GM12878 (cell line): ENCODE results near the gene TAOK2. TPM values are rescaled to one million over a fixed set of nuclear protein-coding genes. Genes with fewer than 3 reads are reported as not detected.

ENCODE experiments used
- ATAC-seq: fragments of 200-7000 bp; cut with Tn5 transposase; 3 replicates; pipeline ENCODE4 v1.9.1; 2020; ENCODE audit warnings: mild to moderate bottlenecking, moderate library complexity
- BruUV-seq: library from RNA; stranded (reverse); fragments of 400-500 nt; replicated peaks from 2 replicates; lab custom pipeline; 2021; lab: Mats Ljungman, UMichigan
- CTCF ChIA-PET: fragments of 300-600 bp; sonication (Branson Sonifier 250); formaldehyde crosslinking; extraction: SDS; loops from one replicate; lab custom pipeline; 2021; ENCODE audit warnings: inconsistent platforms; lab: Yijun Ruan, JAX
- POLR2A ChIA-PET: fragments of 350-600 bp; formaldehyde crosslinking; extraction: SDS; loops from one replicate; lab custom pipeline; 2021; ENCODE audit warnings: inconsistent platforms; lab: Charles Lee
- RAD21 ChIA-PET: fragments of 300-600 bp; sonication (Branson Sonifier 250); formaldehyde crosslinking; loops from one replicate; lab custom pipeline; 2023; ENCODE audit warnings: antibody characterized with exemption; ENCODE audit not compliant: unreplicated experiment; lab: Charles Lee
- SMC1A ChIA-PET: fragments of 300-600 bp; sonication (Branson Sonifier 250); formaldehyde crosslinking; loops from one replicate; lab custom pipeline; 2023; ENCODE audit not compliant: unreplicated experiment, uncharacterized antibody; lab: Charles Lee
- DNase-seq: peaks from one replicate; pipeline ENCODE4 v3.0.0-alpha.2; 2011; ENCODE audit warnings: low read depth, low spot score
- FAIRE-seq: peaks from 3 replicates; lab custom pipeline; 2011; peaks lifted over from hg19 to GRCh38; lab: Jason Lieb, UNC
- H2AFZ ChIP-seq: 2 replicates; pipeline ENCODE4 v1.6.0; 2011; ENCODE audit warnings: low read depth, low read length, control low read depth; ENCODE audit not compliant: control insufficient read depth
- H3K27ac ChIP-seq: 2 replicates; pipeline ENCODE4 v1.5.1; 2011; ENCODE audit warnings: control low read depth; ENCODE audit not compliant: control insufficient read depth, insufficient read depth
- H3K27me3 ChIP-seq, 2 experiments: replicated peaks in 1 of 2; 2 replicates each; pipeline versions ENCODE4 v1.6.0 to v1.6.1; 2011; ENCODE audit warnings: low read length in 1 of 2; ENCODE audit not compliant: control insufficient read depth in 2 of 2, insufficient read depth in 2 of 2
- H3K36me3 ChIP-seq, 2 experiments: 2 replicates each; pipeline ENCODE4 v1.5.1; 2011; ENCODE audit warnings: low read length in 1 of 2; ENCODE audit not compliant: control insufficient read depth in 2 of 2, insufficient read depth in 2 of 2
- H3K4me1 ChIP-seq: 2 replicates; pipeline ENCODE4 v1.6.1; 2011; ENCODE audit warnings: mild to moderate bottlenecking, low read length, moderate library complexity, mixed read lengths; ENCODE audit not compliant: control insufficient read depth, insufficient read depth
- H3K4me2 ChIP-seq: 2 replicates; pipeline ENCODE4 v1.6.0; 2011; ENCODE audit warnings: control low read depth; ENCODE audit not compliant: control insufficient read depth, insufficient read depth
- H3K4me3 ChIP-seq: fragments of 200-600 bp; sonication (generic); 2 replicates; pipeline ENCODE4 v1.5.1; 2016
- H3K79me2 ChIP-seq: 2 replicates; pipeline ENCODE4 v1.6.0; 2011; ENCODE audit warnings: low read length; ENCODE audit not compliant: control insufficient read depth, insufficient read depth
- H3K9ac ChIP-seq: 2 replicates; pipeline ENCODE4 v1.8.0; 2011; ENCODE audit warnings: low read length, control low read depth, mixed read lengths; ENCODE audit not compliant: control insufficient read depth, insufficient read depth
- H3K9me3 ChIP-seq: replicated peaks from 3 replicates; pipeline ENCODE4 v1.5.1; 2011; ENCODE audit warnings: mild to moderate bottlenecking, low read length; ENCODE audit not compliant: control insufficient read depth, insufficient read depth
- H4K20me1 ChIP-seq: 2 replicates; pipeline ENCODE4 v1.6.0; 2011; ENCODE audit not compliant: control insufficient read depth, insufficient read depth
- ATF2 ChIP-seq: IDR thresholded peaks from 2 replicates; pipeline ENCODE4 v1.6.1; 2012; ENCODE audit warnings: low read length, inconsistent platforms
- BCLAF1 ChIP-seq: fragments of 450-650 bp; IDR thresholded peaks from 2 replicates; pipeline ENCODE4 v1.6.1; 2017; ENCODE audit warnings: antibody characterized with exemption, mild to moderate bottlenecking, moderate library complexity
- HDGF ChIP-seq: fragments of 450-650 bp; IDR thresholded peaks from 2 replicates; pipeline ENCODE4 v1.6.1; 2016; ENCODE audit warnings: antibody characterized with exemption
- MXI1 ChIP-seq: fragments of 150-350 bp; IDR thresholded peaks from 2 replicates; pipeline ENCODE4 v1.6.1; 2011; ENCODE audit warnings: low read depth, mild to moderate bottlenecking, inconsistent platforms, low read length, improper control_type of control experiment
- SKIL ChIP-seq: fragments of 450-650 bp; IDR thresholded peaks from 2 replicates; pipeline ENCODE4 v1.6.1; 2017; ENCODE audit warnings: mild to moderate bottlenecking, low read depth, inconsistent platforms; ENCODE audit not compliant: poor library complexity, severe bottlenecking
- USF2 ChIP-seq: IDR thresholded peaks from 2 replicates; pipeline ENCODE4 v1.6.1; 2011; ENCODE audit warnings: low read depth, low read length, improper control_type of control experiment, borderline replicate concordance
- ZBTB33 ChIP-seq: fragments of 450-650 bp; IDR thresholded peaks from 2 replicates; pipeline ENCODE4 v1.6.1; 2017; ENCODE audit warnings: mild to moderate bottlenecking
- WGBS: methylation state at CpG from one replicate; pipeline ENCODE4 v1.1.6; 2016; ENCODE audit warnings: low lambda C conversion rate; ENCODE audit not compliant: insufficient replicate concordance, insufficient coverage; ENCODE audit errors: missing lambda C conversion rate; 5-methylcytosine and 5-hydroxymethylcytosine counted together
- in situ Hi-C: fragments of 300-500 bp; cut with MboI; formaldehyde crosslinking; loops from 9 replicates; pipeline ENCODE4 v1.14.3; 2018; ENCODE audit warnings: mixed read lengths
- intact Hi-C: fragments of 100-400 bp; cut with micrococcal nuclease; formaldehyde crosslinking; loops from one replicate; pipeline ENCODE4 v1.14.2; 2022; ENCODE audit not compliant: unreplicated experiment
- polyA plus RNA-seq, 11 experiments: library from polyadenylated mRNA; depleted of rRNA in 4 of 11; unstranded in 6 of 11; stranded (reverse) in 5 of 11; fragments of >200 nt; fragmentation: Nextera tagmentation in 4 of 11; fragmentation: Illumina TruSeq in 1 of 11; extraction: Ambion mirVana in 4 of 11; extraction: Trizol in 1 of 11; gene quantifications; 1 replicate in 1 of 11; 2 replicates in 10 of 11; pipeline versions ENCODE4 v1.2.1 to v1.2.3, GENCODE V29; 2011 to 2016; ENCODE audit warnings: inconsistent platforms in 2 of 11, missing spikeins in 2 of 11, low read depth in 1 of 11
- total RNA-seq, 4 experiments: library from RNA; depleted of rRNA in 3 of 4; stranded (reverse); fragments of >200 nt in 3 of 4; fragmentation: Illumina TruSeq in 1 of 4; extraction: Trizol in 1 of 4; gene quantifications; 2 replicates each; pipeline versions ENCODE4 v1.2.1 to v1.2.3, GENCODE V29; 2013 to 2021

Gene TAOK2
- total and polyA plus RNA-seq, 10 of the 15 experiments (the other 5 are each of a cell fraction or from before 2014, with no cell fraction given), result 0.14 to 40.2 (median 11.6) TPM

GRCh38 chr16:30011714-30012504 lies 38.2 kb downstream of the TAOK2 start:
- POLR2A ChIA-PET, result no interaction called here
- no peak overlapping the region for H3K4me3 ChIP-seq
- no peaks in the 10 kb centered on the region for H3K79me2 ChIP-seq
- no peak for TF ChIP-seq MXI1
- TF ChIP-seq HDGF, result no peak
- no peak for TF ChIP-seq SKIL
- TF ChIP-seq ZBTB33, result no peak
- no peak for TF ChIP-seq ATF2
- no peak for TF ChIP-seq BCLAF1
- TF ChIP-seq USF2, result no peak
- H3K27ac ChIP-seq, result no peak overlapping the region
- no peak overlapping the region for H3K4me2 ChIP-seq
- ATAC-seq (no peak), DNase-seq (no peak), FAIRE-seq (no peak)
- H4K20me1 ChIP-seq, result no peaks in the 10 kb centered on the region
- H3K9me3 ChIP-seq, result no peaks in the 10 kb centered on the region
- BruUV-seq, result no TSS peak
- in situ Hi-C loops (loop anchor here (25.0 kb wide), 1 partner anchor 900 kb away; no protein-coding TSS in a partner anchor), intact Hi-C loops (no loop called here)
- SMC1A ChIA-PET, result no interaction called here
- no peaks in the 10 kb centered on the region for H3K4me1 ChIP-seq
- H3K36me3 ChIP-seq, result no peaks in the 10 kb centered on the region
- H2AFZ ChIP-seq, result no peak overlapping the region
- WGBS, result 39% methylated on average over 31 of the region's 31 CpGs
- RAD21 ChIA-PET, result interaction anchor here (0.6 kb wide), 2 partner anchors 159 to 164 kb away, joined by 3 to 4 read pairs; no protein-coding TSS in a partner anchor
- peaks cover 3 to 7% of the 10 kb centered on the region in 2 experiments; a peak in 3 of 4 replicates for H3K27me3 ChIP-seq
- CTCF ChIA-PET, result no interaction called here
- H3K9ac ChIP-seq, result no peak overlapping the region
